Sigmoid colon (tissue), 7 donors: ENCODE results near the gene RHOC. TPM values are rescaled to one million over a fixed set of nuclear protein-coding genes. Genes with fewer than 3 reads are reported as not detected.

Experiments used
- DNase-seq: peaks from one replicate; pipeline ENCODE4 v3.0.0-alpha.2; 2019
- H3K27ac ChIP-seq, 4 donors: fragments of 200-600 bp; sonication (generic); one replicate each; pipeline ENCODE4 v1.5.1; 2016 to 2019; ENCODE audit warnings: mild to moderate bottlenecking in 1 of 4
- H3K27me3 ChIP-seq, 3 donors: fragments of 200-600 bp; sonication (generic); one replicate each; pipeline ENCODE4 v1.5.1; 2019; ENCODE audit warnings: mild to moderate bottlenecking in 1 of 3
- H3K36me3 ChIP-seq, 4 donors: fragments of 200-600 bp; sonication (generic); one replicate each; pipeline ENCODE4 v1.5.1; 2016 to 2019
- H3K4me1 ChIP-seq, 4 donors: fragments of 200-600 bp; sonication (generic); one replicate each; pipeline ENCODE4 v1.5.1; 2017 to 2019
- H3K4me3 ChIP-seq, 4 donors: fragments of 200-600 bp; sonication (generic); one replicate each; pipeline ENCODE4 v1.5.1; 2017 to 2019; ENCODE audit warnings: mild to moderate bottlenecking in 2 of 4, moderate library complexity in 1 of 4
- H3K9me3 ChIP-seq, 4 donors: fragments of 200-600 bp in 3 of 4; sonication (generic) in 3 of 4; one replicate each; pipeline versions ENCODE4 v1.5.1 to v1.6.1; 2013 to 2019
- CTCF ChIP-seq, 4 experiments: fragments of 450-650 bp in 3 of 4; fragments of 200-600 bp in 1 of 4; IDR thresholded peaks; one replicate each; pipeline ENCODE4 v1.5.1; 2016 to 2019; ENCODE audit warnings: antibody characterized with exemption in 4 of 4, mild to moderate bottlenecking in 3 of 4, moderate library complexity in 2 of 4
- EP300 ChIP-seq, 4 donors: sonication (generic); formaldehyde crosslinking; IDR thresholded peaks; one replicate each; pipeline ENCODE4 v1.6.1; 2017; ENCODE audit warnings: antibody characterized with exemption in 4 of 4
- POLR2A ChIP-seq, 2 donors: fragments of 450-650 bp; IDR thresholded peaks; one replicate each; pipeline ENCODE4 v1.6.1; 2016; ENCODE audit warnings: antibody characterized with exemption in 2 of 2, mild to moderate bottlenecking in 2 of 2, moderate library complexity in 2 of 2
- POLR2AphosphoS5 ChIP-seq, 4 donors: sonication (generic); formaldehyde crosslinking; IDR thresholded peaks; one replicate each; pipeline ENCODE4 v1.6.1; 2017; ENCODE audit warnings: antibody characterized with exemption in 4 of 4
- WGBS, 2 donors: extraction: QIAGEN DNeasy Blood & Tissue Kit; methylation state at CpG; one replicate each; pipeline ENCODE4 v1.1.7; 2013; 5-methylcytosine and 5-hydroxymethylcytosine counted together
- intact Hi-C: fragments of 100-400 bp; cut with DNase I; formaldehyde crosslinking; loops from one replicate; pipeline ENCODE4 v1.15.1; 2023
- polyA plus RNA-seq, 3 donors: library from polyadenylated mRNA; stranded (reverse); fragments of 200-250 nt; gene quantifications; one replicate each; pipeline ENCODE4 v1.2.3, GENCODE V29; 2013
- total RNA-seq, 4 donors: library from RNA; depleted of rRNA; stranded (reverse); fragments of >200 nt; gene quantifications; one replicate each; pipeline ENCODE4 v1.1.0, GENCODE V29; 2016
- donor health status: healthy with polysubstance abuse.
- donor health status: Bipolar disorder and iron deficiency.
- donor health status: healthy.

Gene RHOC
- total and polyA plus RNA-seq, 7 donors: 181 to 1,259 (median 244) TPM

DNA sequence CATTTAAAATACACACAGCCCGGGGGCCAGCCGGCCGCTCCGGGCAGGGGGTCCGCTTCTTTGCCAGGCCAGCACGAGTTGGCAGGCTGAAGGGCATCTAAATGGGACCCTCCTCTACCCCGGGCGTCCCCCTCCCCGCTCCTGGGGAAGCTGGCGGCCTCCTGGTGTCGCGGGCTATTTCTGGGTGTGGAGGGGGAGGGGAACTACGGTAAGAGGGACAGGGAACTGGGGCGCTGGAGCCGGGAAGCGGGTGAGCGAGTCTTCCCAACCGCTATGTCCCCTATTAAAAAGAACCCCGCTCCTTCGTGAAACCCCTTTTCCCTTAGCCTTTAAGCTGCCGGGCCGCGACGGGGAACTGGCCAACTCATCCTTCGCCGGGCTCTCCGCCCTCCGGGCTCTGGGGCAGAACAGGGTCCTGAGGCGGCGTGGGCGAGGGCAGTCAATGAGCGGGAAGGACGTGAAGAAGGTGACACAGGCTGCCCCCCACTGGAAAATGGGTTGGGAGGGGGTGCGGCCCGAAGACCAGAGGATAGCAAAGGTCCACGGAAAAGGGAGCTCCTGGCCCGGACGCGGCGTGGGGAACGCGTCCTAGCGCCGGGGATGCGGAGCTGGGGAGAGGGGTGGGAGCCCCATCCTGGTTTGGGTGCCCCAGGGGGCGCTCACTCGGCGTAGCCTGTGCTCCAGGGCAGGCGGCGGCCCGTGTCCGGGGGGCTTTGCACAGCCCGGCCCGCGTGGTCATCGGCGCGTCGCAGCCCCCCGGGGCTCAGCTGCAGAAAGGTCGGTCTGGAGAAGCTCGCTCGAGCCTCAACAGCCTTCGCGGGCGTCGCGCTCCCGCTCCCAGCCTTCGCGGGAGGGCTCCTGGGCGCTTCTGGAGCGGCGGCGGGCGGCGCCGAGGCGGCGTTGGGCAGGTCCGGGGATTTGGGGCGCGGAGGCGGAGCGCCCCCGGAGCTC is 7.7 kb upstream of the RHOC start:
- TF ChIP-seq POLR2AphosphoS5 (IDR thresholded peaks at IDR 0.05): peak in 1 of 4 donors; percentile 20
- no peak for TF ChIP-seq POLR2A (IDR thresholded peaks at IDR 0.05)
- WGBS, 2 donors: 1% methylated on average over 86 of the region's 86 CpGs
- intact Hi-C loops: loop anchor here (2.0 to 10.0 kb wide), 4 partner anchors 96 to 1100 kb away; partner anchors contain the start of genes CAPZA1, RSBN1, SLC16A1 and ST7L
- Histone ChIP-seq H3K27ac (peak overlapping the region in 3 of 4 donors; percentile 62 to 74 (median 73)), H3K9me3 (no peaks in the 10 kb centered on the region), H3K4me3 (peak overlapping the region; percentile 46 to 67 (median 52)), H3K27me3 (no peaks in the 10 kb centered on the region), H3K4me1 (peaks cover 0 to 35% (median 30%) of the 10 kb centered on the region in 4 donors), H3K36me3 (no peaks in the 10 kb centered on the region)
- no peak for DNase-seq

- no peak for DNase-seq
- Histone ChIP-seq H3K27me3 (no peaks in the 10 kb centered on the region), H3K27ac (no peak overlapping the region)
These were observed 6.8 kb upstream of the RHOC start for GRCh38 chr1:112713466-112714312.

GRCh38 chr1:112712701-112713128 is 5.8 kb upstream of the RHOC start:
- Histone ChIP-seq H3K27me3 (no peaks in the 10 kb centered on the region), H3K27ac (no peak overlapping the region), H3K4me3 (no peak overlapping the region), H3K4me1 (peaks cover 0 to 30% (median 21%) of the 10 kb centered on the region in 4 donors), H3K9me3 (no peaks in the 10 kb centered on the region), H3K36me3 (no peaks in the 10 kb centered on the region)
- WGBS, 2 donors: 85 to 90% methylated on average over 9 of the region's 9 CpGs
- no peak for TF ChIP-seq EP300 (IDR thresholded peaks at IDR 0.05)
- no peak for TF ChIP-seq CTCF (IDR thresholded peaks at IDR 0.05)
- no peak for TF ChIP-seq POLR2A (IDR thresholded peaks at IDR 0.05)
- no peak for TF ChIP-seq POLR2AphosphoS5 (IDR thresholded peaks at IDR 0.05)
- DNase-seq: no peak
- intact Hi-C loops: loop anchor here (10.0 kb wide), 1 partner anchor 1102 kb away; the partner anchor contains the start of gene RSBN1

More at GRCh38 chr1:112713466-112714312, 6.8 kb upstream of the RHOC start:
- WGBS, 2 donors: 38 to 50% methylated on average over 14 of the region's 14 CpGs
- Histone ChIP-seq H3K9me3 (no peaks in the 10 kb centered on the region), H3K36me3 (no peaks in the 10 kb centered on the region), H3K4me3 (peak overlapping the region; percentile 46 to 67 (median 52)), H3K4me1 (peaks cover 0 to 31% (median 25%) of the 10 kb centered on the region in 4 donors)
- intact Hi-C loops: loop anchor here (2.0 to 10.0 kb wide), 2 partner anchors 95 to 1101 kb away; partner anchors contain the start of genes CAPZA1, RSBN1 and ST7L
- TF ChIP-seq POLR2A (IDR thresholded peaks at IDR 0.05): no peak
- TF ChIP-seq EP300 (IDR thresholded peaks at IDR 0.05): no peak
- no peak for TF ChIP-seq POLR2AphosphoS5 (IDR thresholded peaks at IDR 0.05)
- no peak for TF ChIP-seq CTCF (IDR thresholded peaks at IDR 0.05)

- no peak for DNase-seq
- intact Hi-C loops: loop anchor here (10.0 kb wide), 1 partner anchor 1103 kb away; the partner anchor contains the start of gene RSBN1
- no peak overlapping the region for H3K27ac ChIP-seq
These were observed 5.3 kb upstream of the RHOC start for GRCh38 chr1:112712191-112712590.

More at GRCh38 chr1:112712191-112712590, 5.3 kb upstream of the RHOC start:
- H3K4me3 ChIP-seq: no peak overlapping the region
- H3K4me1 ChIP-seq: peaks cover 0 to 34% (median 25%) of the 10 kb centered on the region in 4 donors
- H3K9me3 ChIP-seq: no peaks in the 10 kb centered on the region
- no peaks in the 10 kb centered on the region for H3K36me3 ChIP-seq
- no peaks in the 10 kb centered on the region for H3K27me3 ChIP-seq
- WGBS, 2 donors: 85 to 92% methylated on average over 7 of the region's 7 CpGs
- TF ChIP-seq POLR2AphosphoS5 (IDR thresholded peaks at IDR 0.05) (no peak), POLR2A (IDR thresholded peaks at IDR 0.05) (no peak), CTCF (IDR thresholded peaks at IDR 0.05) (no peak), EP300 (IDR thresholded peaks at IDR 0.05) (no peak)
